GM12878 (cell line): ENCODE results near the gene UBE2E3. TPM values are rescaled to one million over a fixed set of nuclear protein-coding genes. Genes with fewer than 3 reads are reported as not detected.

Experiments used
- ATAC-seq: fragments of 200-7000 bp; cut with Tn5 transposase; 3 replicates; pipeline ENCODE4 v1.9.1; 2020; ENCODE audit warnings: mild to moderate bottlenecking, moderate library complexity
- BruUV-seq: library from RNA; stranded (reverse); fragments of 400-500 nt; replicated peaks from 2 replicates; lab custom pipeline; 2021; lab: Mats Ljungman, UMichigan
- CTCF ChIA-PET: fragments of 300-600 bp; sonication (Branson Sonifier 250); formaldehyde crosslinking; extraction: SDS; loops from one replicate; lab custom pipeline; 2021; ENCODE audit warnings: inconsistent platforms; lab: Yijun Ruan, JAX
- POLR2A ChIA-PET: fragments of 350-600 bp; formaldehyde crosslinking; extraction: SDS; loops from one replicate; lab custom pipeline; 2021; ENCODE audit warnings: inconsistent platforms; lab: Charles Lee
- RAD21 ChIA-PET: fragments of 300-600 bp; sonication (Branson Sonifier 250); formaldehyde crosslinking; loops from one replicate; lab custom pipeline; 2023; ENCODE audit warnings: antibody characterized with exemption; ENCODE audit not compliant: unreplicated experiment; lab: Charles Lee
- SMC1A ChIA-PET: fragments of 300-600 bp; sonication (Branson Sonifier 250); formaldehyde crosslinking; loops from one replicate; lab custom pipeline; 2023; ENCODE audit not compliant: unreplicated experiment, uncharacterized antibody; lab: Charles Lee
- DNase-seq: peaks from one replicate; pipeline ENCODE4 v3.0.0-alpha.2; 2011; ENCODE audit warnings: low read depth, low spot score
- FAIRE-seq: peaks from 3 replicates; lab custom pipeline; 2011; peaks lifted over from hg19 to GRCh38; lab: Jason Lieb, UNC
- H2AFZ ChIP-seq: 2 replicates; pipeline ENCODE4 v1.6.0; 2011; ENCODE audit warnings: low read depth, low read length, control low read depth; ENCODE audit not compliant: control insufficient read depth
- H3K27ac ChIP-seq: 2 replicates; pipeline ENCODE4 v1.5.1; 2011; ENCODE audit warnings: control low read depth; ENCODE audit not compliant: control insufficient read depth, insufficient read depth
- H3K27me3 ChIP-seq, 2 experiments: replicated peaks in 1 of 2; 2 replicates each; pipeline versions ENCODE4 v1.6.0 to v1.6.1; 2011; ENCODE audit warnings: low read length in 1 of 2; ENCODE audit not compliant: control insufficient read depth in 2 of 2, insufficient read depth in 2 of 2
- H3K36me3 ChIP-seq, 2 experiments: 2 replicates each; pipeline ENCODE4 v1.5.1; 2011; ENCODE audit warnings: low read length in 1 of 2; ENCODE audit not compliant: control insufficient read depth in 2 of 2, insufficient read depth in 2 of 2
- H3K4me1 ChIP-seq: 2 replicates; pipeline ENCODE4 v1.6.1; 2011; ENCODE audit warnings: mild to moderate bottlenecking, low read length, moderate library complexity, mixed read lengths; ENCODE audit not compliant: control insufficient read depth, insufficient read depth
- H3K4me2 ChIP-seq: 2 replicates; pipeline ENCODE4 v1.6.0; 2011; ENCODE audit warnings: control low read depth; ENCODE audit not compliant: control insufficient read depth, insufficient read depth
- H3K4me3 ChIP-seq: fragments of 200-600 bp; sonication (generic); 2 replicates; pipeline ENCODE4 v1.5.1; 2016
- H3K79me2 ChIP-seq: 2 replicates; pipeline ENCODE4 v1.6.0; 2011; ENCODE audit warnings: low read length; ENCODE audit not compliant: control insufficient read depth, insufficient read depth
- H3K9ac ChIP-seq: 2 replicates; pipeline ENCODE4 v1.8.0; 2011; ENCODE audit warnings: low read length, control low read depth, mixed read lengths; ENCODE audit not compliant: control insufficient read depth, insufficient read depth
- H3K9me3 ChIP-seq: replicated peaks from 3 replicates; pipeline ENCODE4 v1.5.1; 2011; ENCODE audit warnings: mild to moderate bottlenecking, low read length; ENCODE audit not compliant: control insufficient read depth, insufficient read depth
- H4K20me1 ChIP-seq: 2 replicates; pipeline ENCODE4 v1.6.0; 2011; ENCODE audit not compliant: control insufficient read depth, insufficient read depth
- ATF7 ChIP-seq: fragments of 450-650 bp; IDR thresholded peaks from 2 replicates; pipeline ENCODE4 v1.6.1; 2016; ENCODE audit warnings: low read depth, mild to moderate bottlenecking
- JUNB ChIP-seq: IDR thresholded peaks from 2 replicates; pipeline ENCODE4 v1.6.1; 2016; ENCODE audit warnings: antibody characterized with exemption, mild to moderate bottlenecking
- MTA2 ChIP-seq: fragments of 450-650 bp; IDR thresholded peaks from 2 replicates; pipeline ENCODE4 v1.6.1; 2016; ENCODE audit warnings: low read depth, mild to moderate bottlenecking, moderate library complexity
- MYC ChIP-seq: IDR thresholded peaks from 2 replicates; pipeline ENCODE4 v1.6.1; 2011; ENCODE audit warnings: mild to moderate bottlenecking, low read length, moderate library complexity, inconsistent platforms; ENCODE audit not compliant: insufficient read depth, insufficient replicate concordance, insufficient read length, severe bottlenecking
- NR2C2 ChIP-seq: IDR thresholded peaks from 2 replicates; pipeline ENCODE4 v1.6.1; 2011; ENCODE audit warnings: borderline replicate concordance, low read depth; ENCODE audit not compliant: control insufficient read depth, insufficient read length
- PAX5 ChIP-seq: IDR thresholded peaks from 2 replicates; pipeline ENCODE4 v1.6.1; 2011; ENCODE audit warnings: low read depth, low read length, borderline replicate concordance
- POU2F2 ChIP-seq: IDR thresholded peaks from 3 replicates; pipeline ENCODE4 v1.6.1; 2011; ENCODE audit warnings: low read depth, mild to moderate bottlenecking, low read length, borderline replicate concordance
- RUNX3 ChIP-seq: IDR thresholded peaks from 2 replicates; pipeline ENCODE4 v1.6.1; 2012; ENCODE audit warnings: low read length, inconsistent platforms
- TCF12 ChIP-seq: IDR thresholded peaks from 2 replicates; pipeline ENCODE4 v1.6.1; 2011; ENCODE audit warnings: low read depth, mild to moderate bottlenecking, low read length
- WGBS: methylation state at CpG from one replicate; pipeline ENCODE4 v1.1.6; 2016; ENCODE audit warnings: low lambda C conversion rate; ENCODE audit not compliant: insufficient replicate concordance, insufficient coverage; ENCODE audit errors: missing lambda C conversion rate; 5-methylcytosine and 5-hydroxymethylcytosine counted together
- in situ Hi-C: fragments of 300-500 bp; cut with MboI; formaldehyde crosslinking; loops from 9 replicates; pipeline ENCODE4 v1.14.3; 2018; ENCODE audit warnings: mixed read lengths
- intact Hi-C: fragments of 100-400 bp; cut with micrococcal nuclease; formaldehyde crosslinking; loops from one replicate; pipeline ENCODE4 v1.14.2; 2022; ENCODE audit not compliant: unreplicated experiment
- polyA plus RNA-seq, 11 experiments: library from polyadenylated mRNA; depleted of rRNA in 4 of 11; unstranded in 6 of 11; stranded (reverse) in 5 of 11; fragments of >200 nt; fragmentation: Nextera tagmentation in 4 of 11; fragmentation: Illumina TruSeq in 1 of 11; extraction: Ambion mirVana in 4 of 11; extraction: Trizol in 1 of 11; gene quantifications; 1 replicate in 1 of 11; 2 replicates in 10 of 11; pipeline versions ENCODE4 v1.2.1 to v1.2.3, GENCODE V29; 2011 to 2016; ENCODE audit warnings: inconsistent platforms in 2 of 11, missing spikeins in 2 of 11, low read depth in 1 of 11
- total RNA-seq, 4 experiments: library from RNA; depleted of rRNA in 3 of 4; stranded (reverse); fragments of >200 nt in 3 of 4; fragmentation: Illumina TruSeq in 1 of 4; extraction: Trizol in 1 of 4; gene quantifications; 2 replicates each; pipeline versions ENCODE4 v1.2.1 to v1.2.3, GENCODE V29; 2013 to 2021

UBE2E3 gene
- total and polyA plus RNA-seq, 10 of the 15 experiments (the other 5 are each of a cell fraction or from before 2014, with no cell fraction given) = 14.9 to 50.0 (median 26.2) TPM

DNA sequence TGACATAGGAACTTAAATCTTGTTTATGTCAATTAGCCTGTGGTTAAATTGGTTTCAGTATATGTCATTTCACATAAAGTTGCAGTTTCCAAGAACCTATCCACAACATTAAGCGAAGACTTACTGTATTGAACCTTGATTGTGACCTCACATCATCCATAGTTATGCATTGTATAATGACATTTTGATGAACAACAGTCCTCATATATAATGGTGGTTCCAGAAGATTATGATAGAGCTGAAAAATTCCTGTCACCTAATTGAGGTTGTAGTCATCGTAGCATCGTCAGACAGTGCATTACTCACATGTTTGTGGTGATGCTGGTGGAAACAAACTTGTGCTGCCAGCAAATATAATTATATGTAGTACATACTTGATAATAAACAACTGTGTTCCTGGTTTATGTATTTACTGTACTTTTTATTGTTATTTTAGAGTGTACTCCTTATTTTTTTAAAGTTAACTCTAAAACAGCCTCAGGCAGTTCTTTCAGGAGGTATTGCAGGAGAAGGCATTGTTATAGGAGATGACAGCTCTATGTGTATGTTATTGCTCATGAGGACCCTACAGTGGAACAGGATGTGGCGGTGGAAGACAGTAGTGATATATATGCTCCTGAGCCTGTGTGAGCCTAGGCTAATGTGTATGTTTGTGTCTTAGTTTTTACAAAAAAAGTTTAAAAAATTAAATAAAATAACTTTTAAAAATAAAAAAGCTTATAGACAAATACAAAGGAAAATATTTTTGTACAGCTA is 56.6 kb downstream of the UBE2E3 start:
- Histone ChIP-seq H3K27ac (no peak overlapping the region), H3K4me2 (no peak overlapping the region), H3K27me3 (no peaks in the 10 kb centered on the region)
- 0 out of 2 replicates have a peak, but pooled peaks have one; percentile 41 for TF ChIP-seq ATF7
- no peak for TF ChIP-seq MYC
- TF ChIP-seq POU2F2 = no peak
- TF ChIP-seq JUNB = peak; percentile 30; the same call in 1 of the 2 replicates
- no peak for TF ChIP-seq PAX5
- peak; percentile 84 for TF ChIP-seq RUNX3
- TF ChIP-seq NR2C2 = no peak
- 0 out of 2 replicates have a peak, but pooled peaks have one; percentile 26 for TF ChIP-seq MTA2
- TF ChIP-seq TCF12 = no peak
- TF ChIP-seq, all 136 proteins: peak for 4
- Histone ChIP-seq H4K20me1 (no peaks in the 10 kb centered on the region), H3K9me3 (no peaks in the 10 kb centered on the region), H3K79me2 (no peaks in the 10 kb centered on the region), H2AFZ (no peak overlapping the region), H3K4me1 (peaks cover 3% of the 10 kb centered on the region), H3K4me3 (no peak overlapping the region), H3K36me3 (no peaks in the 10 kb centered on the region), H3K9ac (no peak overlapping the region)
- DNase-seq (no peak), FAIRE-seq (no peak), ATAC-seq (peak; percentile 82)
- SMC1A ChIA-PET = interaction anchor here (0.7 to 2.0 kb wide), 2 partner anchors 11 to 1762 kb away, joined by 3 to 7 read pairs; no protein-coding TSS in a partner anchor
- POLR2A ChIA-PET = no interaction called here
- no TSS peak for BruUV-seq
- intact Hi-C loops (loop anchor here (5.0 kb wide), 1 partner anchor 55 kb away; the partner anchor contains the start of gene UBE2E3), in situ Hi-C loops (no loop called here)
- 46% methylated on average over 4 of the region's 4 CpGs for WGBS
- CTCF ChIA-PET = interaction anchor here (0.6 to 1.6 kb wide), 6 partner anchors 11 to 343 kb away, joined by 3 to 5 read pairs (median 3); no protein-coding TSS in a partner anchor
- RAD21 ChIA-PET = interaction anchor here (0.7 kb wide), 1 partner anchor 23 kb away, joined by 3 read pairs; no protein-coding TSS in a partner anchor
